GM18519 (cell line): ENCODE data around the gene NHS.

Source experiments
- ATAC-seq: cut with Tn5 transposase; IDR thresholded peaks from one replicate; pipeline ENCODE4 v1.9.1; 2021; ENCODE audit warnings: mild to moderate bottlenecking, moderate library complexity; ENCODE audit not compliant: unreplicated experiment, low FRiP score

NHS gene

DNA sequence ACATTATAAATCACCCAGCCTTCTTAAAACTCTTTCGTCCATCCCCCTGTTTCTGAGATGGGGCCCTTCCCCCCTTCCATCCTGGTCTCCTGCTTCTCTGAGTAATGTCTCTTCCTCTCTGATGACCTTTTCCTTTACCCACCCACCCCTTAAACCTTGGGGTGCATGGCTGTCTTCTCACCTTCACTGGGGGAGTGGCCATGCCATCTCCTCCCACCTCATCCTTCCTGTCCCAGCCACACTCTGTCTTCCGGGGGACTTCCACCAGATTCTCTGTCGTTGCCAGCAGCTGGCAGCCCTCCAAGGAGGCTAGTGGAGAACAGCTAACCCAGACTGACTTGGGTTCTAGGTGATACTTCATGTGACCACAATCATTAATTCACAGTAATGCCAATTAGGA is 279.1 kb downstream of the NHS start:
- ATAC-seq = no peak

- no peak for ATAC-seq
Measured at GRCh38 chrX:17655211-17656034, 280.4 kb downstream of the NHS start.

- ATAC-seq = no peak
Measured at GRCh38 chrX:17656035-17656418, 281.0 kb downstream of the NHS start.

GRCh38 chrX:17656556-17656955 is 281.6 kb downstream of the NHS start:
- ATAC-seq = no peak

GRCh38 chrX:17662391-17662790 is 287.4 kb downstream of the NHS start:
- no peak for ATAC-seq

DNA sequence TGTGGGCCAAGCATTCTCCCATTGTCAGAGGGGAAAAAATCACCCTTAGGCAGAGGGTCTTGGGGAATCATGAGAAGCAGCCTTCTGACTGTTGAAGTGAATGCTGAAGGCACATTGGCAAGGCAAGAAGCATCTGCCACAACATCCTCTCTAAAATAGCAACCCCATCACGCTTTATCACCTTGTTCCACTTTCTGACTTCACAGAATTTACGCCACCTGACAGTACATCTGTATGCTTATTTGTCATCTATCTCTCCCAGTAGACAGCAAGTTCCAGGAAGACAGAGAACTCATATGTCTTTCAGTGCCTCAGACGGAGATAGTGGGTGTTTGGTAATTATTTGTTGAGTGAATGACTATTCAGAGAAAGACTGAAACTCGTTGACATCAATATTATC is 293.9 kb downstream of the NHS start:
- ATAC-seq = no peak

DNA sequence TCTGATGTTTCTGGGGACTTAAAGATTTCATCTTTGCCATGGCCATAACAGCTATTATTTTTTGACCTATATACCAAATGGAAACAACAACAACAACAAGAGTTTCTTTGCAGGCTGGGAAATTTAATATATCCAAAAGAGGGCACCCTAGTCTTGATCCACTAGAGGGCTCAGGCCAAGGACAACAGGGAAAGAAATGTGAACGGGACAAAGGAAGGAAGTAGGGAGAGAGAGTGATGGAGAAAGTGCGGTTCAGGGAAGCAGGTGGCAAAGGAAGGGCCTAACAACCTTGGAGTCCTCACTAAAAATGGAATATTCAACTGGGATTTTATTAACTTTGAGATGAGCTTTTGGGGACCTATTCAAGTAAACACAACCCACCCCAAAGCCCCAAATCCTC is 294.5 kb downstream of the NHS start:
- ATAC-seq = no peak

DNA sequence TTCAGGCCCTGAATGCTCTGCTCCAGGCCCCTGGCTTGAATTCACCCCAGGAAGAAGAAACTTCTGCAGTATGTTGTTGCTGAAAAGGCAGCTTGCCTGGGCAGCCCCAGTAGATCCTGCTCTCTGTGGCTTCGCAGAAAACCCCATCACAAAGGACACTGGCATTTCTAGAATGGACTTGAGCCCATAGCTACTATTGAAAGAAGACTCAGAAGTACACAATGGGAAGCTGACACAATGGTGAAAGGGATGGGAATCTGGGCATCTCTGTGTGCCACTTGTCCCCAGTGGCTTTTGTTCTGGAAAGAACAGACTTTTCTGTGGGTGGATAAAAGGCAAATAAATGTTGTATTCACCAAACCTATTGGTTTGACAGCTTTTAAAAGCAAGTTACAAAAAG is 294.9 kb downstream of the NHS start:
- no peak for ATAC-seq

DNA sequence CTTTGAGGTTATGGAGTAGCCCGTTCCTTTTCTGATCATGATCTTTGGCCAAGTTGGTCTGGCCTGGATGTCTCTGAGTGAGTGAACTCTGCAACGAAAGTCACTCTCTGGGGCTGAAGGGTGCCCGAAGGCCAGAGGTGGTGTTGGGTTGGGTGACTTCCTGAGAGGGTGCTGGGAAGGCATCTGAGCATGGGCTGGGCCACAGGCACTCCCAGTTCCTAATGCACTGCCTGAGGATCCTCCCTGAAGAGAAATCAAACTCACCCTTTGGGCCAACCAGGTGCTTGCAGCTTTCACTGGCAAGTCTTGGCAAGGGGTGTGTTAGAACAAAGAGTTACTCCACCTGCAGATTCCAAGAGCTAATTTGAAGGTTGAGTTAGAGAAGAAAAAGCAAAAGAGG is 295.9 kb downstream of the NHS start:
- ATAC-seq = no peak

DNA sequence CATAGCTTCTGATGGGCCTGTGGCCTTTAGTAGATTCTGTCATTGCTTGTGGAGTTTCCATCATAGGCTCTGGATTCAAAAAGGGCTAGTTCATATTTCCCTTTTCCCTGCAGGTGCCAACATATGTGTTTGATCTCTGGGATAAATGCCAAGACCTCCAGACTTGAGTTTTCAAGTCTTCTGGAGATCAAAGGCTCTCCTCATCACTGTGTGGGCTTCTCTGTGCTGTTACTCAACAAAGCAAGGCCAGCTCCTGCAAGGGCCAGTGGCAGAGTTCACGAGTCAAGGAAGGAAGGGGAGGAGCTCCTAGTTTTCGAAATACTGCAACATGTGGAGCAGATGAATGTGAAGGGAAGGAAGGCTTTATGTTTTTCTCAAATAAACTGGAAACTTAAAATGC is 299.6 kb downstream of the NHS start:
- ATAC-seq = no peak

DNA sequence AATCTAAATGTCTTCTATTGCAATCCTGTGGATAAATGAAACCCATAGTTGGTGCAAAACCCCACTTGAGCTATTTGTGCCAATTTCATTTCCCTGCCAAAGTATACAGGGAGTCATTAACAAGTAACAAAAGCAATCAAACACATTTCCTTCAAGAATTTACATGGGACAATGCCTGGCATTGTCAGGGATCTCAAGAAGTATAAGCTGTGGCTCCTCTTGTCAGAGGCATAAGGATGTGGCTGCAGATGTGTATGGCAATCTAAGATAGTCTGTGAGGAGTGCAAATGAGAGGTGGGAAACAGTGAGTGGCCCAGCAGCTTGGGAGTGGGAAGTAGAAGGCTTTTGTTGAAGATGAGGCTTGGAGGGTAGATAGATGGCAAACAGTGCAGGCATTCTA is 304.3 kb downstream of the NHS start:
- ATAC-seq = no peak

- ATAC-seq = no peak
Measured at GRCh38 chrX:17679820-17680219, 304.8 kb downstream of the NHS start.

DNA sequence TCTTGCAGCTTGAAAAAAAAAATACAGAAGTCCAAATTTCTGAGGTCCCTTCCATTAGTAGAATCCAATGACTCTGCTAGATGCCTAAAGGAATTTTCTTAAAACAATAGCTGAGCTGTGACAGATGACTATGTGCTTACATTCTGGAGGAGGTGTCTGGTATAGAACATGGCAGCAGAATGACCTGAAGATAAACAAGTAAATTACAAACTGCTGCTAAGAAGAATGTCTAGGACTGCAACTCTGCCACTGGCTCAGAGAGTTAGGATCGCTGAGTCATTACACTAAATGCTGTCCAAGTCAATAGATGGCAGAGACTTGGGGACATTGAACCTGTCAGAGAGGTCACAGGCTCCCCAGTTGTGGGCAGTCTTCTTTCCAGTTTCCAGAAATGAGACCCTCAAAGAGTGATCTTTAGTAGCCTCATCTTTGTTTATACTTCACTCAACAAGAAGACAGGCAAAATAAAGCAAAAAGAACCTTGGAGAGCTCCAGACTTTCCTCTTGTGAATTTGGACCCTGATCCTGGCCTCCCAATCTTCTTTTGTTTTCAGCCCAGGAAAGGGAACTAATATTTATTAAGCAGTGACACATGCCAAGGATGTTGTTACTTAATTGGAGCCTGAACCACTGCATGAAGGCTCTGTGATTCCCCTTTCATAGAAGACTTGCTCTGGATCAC is 305.9 kb downstream of the NHS start:
- ATAC-seq = no peak

DNA sequence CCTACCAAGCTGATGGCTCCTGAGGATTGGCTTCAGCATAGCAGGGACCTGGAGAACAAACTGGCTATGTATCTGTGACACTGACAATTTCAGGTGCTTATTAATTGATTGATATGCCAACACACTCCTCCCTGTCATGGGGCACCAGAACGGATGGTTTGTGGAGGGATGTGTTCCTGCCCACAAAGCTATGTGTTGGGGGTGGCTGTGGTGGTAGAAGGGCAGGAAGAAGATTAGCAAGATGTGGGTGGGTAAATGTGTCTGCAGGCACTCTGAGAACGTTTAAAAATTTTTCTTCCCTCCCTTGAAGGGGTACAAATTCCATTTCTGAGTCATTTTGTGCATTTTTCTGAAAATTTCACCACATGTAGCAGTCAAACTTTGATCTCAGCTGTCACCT is 307.3 kb downstream of the NHS start:
- no peak for ATAC-seq

GRCh38 chrX:17685026-17685425 is 310.0 kb downstream of the NHS start:
- no peak for ATAC-seq

- no peak for ATAC-seq
Measured at GRCh38 chrX:17687648-17688047, 312.6 kb downstream of the NHS start.

DNA sequence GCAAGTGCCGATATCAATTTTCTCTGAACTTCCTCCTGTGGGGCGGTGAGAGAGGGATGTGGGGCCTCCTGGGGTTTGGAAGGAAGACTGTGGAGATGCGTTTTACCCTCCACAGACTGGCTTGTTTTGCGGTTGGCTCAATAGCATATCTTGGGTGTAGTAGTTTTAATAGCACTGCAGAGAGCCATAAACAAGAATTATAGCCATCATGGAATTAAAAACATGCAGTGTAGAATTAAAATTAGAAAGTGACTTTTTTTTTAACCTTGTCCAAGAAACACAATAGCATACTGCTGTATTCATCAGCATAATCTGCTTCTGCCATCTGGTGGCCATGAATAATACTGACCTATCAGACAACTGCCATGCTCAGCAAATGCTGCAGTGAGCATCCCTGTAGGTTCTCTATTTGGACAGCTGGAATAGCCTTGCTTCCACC is 315.0 kb downstream of the NHS start:
- peak; percentile 62 for ATAC-seq

DNA sequence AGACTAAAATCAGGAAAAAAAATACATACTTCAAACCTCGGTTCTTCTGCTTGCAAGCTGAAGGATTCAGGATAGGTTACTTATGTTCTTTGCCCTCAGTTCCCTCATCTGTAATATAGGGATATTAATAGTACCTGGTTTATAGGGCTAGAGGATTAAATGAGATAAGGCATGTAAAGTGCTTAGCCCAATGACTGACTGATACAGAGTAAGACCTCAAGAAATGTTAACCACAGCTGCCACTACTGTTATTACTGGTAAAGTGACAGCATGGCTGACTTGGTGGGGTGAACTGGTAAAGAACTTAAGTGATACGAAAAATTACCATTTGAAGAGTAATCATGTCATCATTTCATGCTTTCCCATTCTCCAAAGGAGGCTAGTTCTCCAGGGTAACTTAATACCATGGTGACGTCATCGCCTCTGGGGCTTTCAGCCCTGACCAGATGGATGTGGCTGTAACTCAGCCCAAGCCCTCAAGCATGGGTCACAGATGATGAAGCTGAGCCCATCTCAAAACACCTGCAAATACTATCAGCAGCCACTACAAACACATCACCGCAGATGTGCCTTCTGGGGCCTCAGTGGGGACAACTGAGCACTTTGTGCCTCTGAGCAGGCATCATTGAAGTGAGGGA is 317.8 kb downstream of the NHS start:
- ATAC-seq = no peak

- no peak for ATAC-seq
Measured at GRCh38 chrX:17697191-17697590, 322.2 kb downstream of the NHS start.

DNA sequence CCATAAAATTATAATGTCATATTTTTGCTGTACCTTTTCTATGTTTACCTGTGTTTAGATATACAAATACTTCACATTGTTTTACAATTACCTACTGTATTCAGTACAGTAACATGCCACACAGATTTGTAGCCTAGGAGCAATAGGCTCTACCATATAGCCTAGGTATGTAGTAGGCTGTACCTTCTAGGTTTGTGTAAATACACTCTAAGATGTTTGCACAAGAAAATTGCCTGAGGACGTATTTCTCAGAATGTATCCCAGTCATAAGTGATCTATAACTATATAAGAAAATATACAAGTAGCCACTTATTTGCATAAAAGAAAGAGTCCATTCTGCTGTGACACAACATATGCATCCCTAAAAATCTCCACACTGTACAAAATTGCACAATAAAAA is 326.0 kb downstream of the NHS start:
- no peak for ATAC-seq

GRCh38 chrX:17703201-17703600 is 328.2 kb downstream of the NHS start:
- ATAC-seq = no peak

DNA sequence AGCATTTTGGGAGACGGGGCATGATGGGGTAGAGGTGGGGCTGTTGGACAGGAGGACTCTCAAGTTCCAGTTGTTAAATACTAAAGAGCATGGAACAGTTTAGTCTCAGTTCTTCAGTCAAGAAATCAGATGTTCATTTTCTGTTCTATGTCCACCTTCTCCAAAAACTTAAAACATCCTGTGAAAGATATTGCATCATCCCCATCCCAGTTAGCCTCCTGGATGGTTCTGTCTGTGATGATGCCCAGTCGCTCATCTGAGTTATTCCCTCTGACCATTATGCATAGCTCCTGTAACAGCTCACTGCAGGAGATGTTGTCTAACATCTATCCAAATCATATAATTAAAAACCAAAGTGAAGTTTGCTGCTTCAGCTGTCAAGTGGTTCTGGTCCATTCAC is 330.2 kb downstream of the NHS start:
- ATAC-seq = no peak
